Measurements from ENCODE around the gene CLDN9.

DNA sequence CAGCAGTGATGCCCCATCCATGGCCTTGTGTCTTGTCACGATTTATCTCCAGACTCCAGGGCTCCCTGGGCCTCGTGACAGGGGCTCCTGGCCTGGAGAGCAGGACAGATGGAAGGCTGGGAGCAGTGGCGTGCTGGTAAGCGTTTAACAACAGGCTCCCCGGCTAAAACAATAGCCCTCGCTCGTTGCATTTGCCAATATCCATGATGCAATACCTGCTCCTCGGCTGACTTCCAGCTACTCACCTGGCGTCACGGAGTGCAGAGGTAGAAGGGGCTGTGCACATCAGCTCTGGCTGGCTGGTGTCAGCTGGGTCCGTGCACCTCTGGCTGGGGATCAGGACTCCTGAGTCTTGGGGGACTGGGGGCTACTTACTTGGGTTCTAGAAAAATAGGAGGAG is 25.5 kb downstream of the CLDN9 start:
- TF ChIP-seq POLR2AphosphoS5 (IDR thresholded peaks at IDR 0.05; ENCODE audit: low read depth, low read length), result no peak
- TF ChIP-seq, protein P1, sequence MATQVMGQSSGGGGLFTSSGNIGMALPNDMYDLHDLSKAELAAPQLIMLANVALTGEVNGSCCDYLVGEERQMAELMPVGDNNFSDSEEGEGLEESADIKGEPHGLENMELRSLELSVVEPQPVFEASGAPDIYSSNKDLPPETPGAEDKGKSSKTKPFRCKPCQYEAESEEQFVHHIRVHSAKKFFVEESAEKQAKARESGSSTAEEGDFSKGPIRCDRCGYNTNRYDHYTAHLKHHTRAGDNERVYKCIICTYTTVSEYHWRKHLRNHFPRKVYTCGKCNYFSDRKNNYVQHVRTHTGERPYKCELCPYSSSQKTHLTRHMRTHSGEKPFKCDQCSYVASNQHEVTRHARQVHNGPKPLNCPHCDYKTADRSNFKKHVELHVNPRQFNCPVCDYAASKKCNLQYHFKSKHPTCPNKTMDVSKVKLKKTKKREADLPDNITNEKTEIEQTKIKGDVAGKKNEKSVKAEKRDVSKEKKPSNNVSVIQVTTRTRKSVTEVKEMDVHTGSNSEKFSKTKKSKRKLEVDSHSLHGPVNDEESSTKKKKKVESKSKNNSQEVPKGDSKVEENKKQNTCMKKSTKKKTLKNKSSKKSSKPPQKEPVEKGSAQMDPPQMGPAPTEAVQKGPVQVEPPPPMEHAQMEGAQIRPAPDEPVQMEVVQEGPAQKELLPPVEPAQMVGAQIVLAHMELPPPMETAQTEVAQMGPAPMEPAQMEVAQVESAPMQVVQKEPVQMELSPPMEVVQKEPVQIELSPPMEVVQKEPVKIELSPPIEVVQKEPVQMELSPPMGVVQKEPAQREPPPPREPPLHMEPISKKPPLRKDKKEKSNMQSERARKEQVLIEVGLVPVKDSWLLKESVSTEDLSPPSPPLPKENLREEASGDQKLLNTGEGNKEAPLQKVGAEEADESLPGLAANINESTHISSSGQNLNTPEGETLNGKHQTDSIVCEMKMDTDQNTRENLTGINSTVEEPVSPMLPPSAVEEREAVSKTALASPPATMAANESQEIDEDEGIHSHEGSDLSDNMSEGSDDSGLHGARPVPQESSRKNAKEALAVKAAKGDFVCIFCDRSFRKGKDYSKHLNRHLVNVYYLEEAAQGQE (IDR thresholded peaks at IDR 0.05; ENCODE audit: insufficient read depth in 1 of 2, low read depth in 2 of 2, low read length in 2 of 2), result no peak

Measured in PFSK-1 (cell line).